ENCODE measurements around the gene WDR7.

The WDR7 gene

GRCh38 chr18:57052759-57053158 is 401.6 kb downstream of the WDR7 start:
- DNase-seq: no peak

DNA sequence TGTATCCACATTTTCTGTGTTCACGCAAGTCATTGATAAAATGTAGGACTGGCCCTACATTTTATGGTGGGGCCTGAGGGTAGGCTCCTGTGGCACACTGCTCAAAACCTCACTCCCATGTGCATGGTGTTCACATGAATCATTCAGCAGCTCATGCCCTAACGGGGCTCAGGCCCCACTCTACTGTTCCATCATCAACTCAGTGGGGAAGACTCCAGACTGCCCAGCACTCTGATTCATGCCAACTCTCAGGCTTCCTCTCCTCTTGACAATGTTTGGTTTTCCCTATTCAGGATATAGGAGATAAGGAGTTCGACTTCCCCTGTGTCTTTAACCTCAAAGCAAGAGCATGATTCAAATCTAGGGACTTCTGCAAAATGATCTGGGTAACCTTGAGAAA is 403.7 kb downstream of the WDR7 start:
- DNase-seq: no peak

DNA sequence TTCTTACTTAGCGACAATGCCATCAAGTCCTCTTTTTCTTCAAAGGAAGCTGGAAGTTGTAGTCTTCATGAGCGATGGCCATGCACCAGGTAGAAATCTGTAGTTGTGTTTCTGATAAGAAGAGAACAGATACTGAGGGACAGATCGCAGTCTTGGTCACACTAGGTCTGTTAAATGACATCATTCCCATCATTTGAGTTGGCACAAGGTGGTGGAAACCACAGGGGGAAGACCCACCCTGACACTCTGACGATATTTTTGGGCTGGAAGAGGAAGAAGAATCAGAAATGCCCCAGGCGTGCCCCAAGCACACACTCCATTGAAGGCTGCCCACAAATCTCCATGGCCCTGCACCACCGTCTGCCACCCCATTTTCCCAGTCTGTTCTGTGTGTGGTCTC is 406.7 kb downstream of the WDR7 start:
- no peak for DNase-seq

GRCh38 chr18:57058734-57059133 is 407.6 kb downstream of the WDR7 start:
- no peak for DNase-seq

- no peak for DNase-seq
Observed at GRCh38 chr18:57059366-57059765, 408.2 kb downstream of the WDR7 start.

- DNase-seq: no peak
Observed at GRCh38 chr18:57060814-57061213, 409.7 kb downstream of the WDR7 start.

DNA sequence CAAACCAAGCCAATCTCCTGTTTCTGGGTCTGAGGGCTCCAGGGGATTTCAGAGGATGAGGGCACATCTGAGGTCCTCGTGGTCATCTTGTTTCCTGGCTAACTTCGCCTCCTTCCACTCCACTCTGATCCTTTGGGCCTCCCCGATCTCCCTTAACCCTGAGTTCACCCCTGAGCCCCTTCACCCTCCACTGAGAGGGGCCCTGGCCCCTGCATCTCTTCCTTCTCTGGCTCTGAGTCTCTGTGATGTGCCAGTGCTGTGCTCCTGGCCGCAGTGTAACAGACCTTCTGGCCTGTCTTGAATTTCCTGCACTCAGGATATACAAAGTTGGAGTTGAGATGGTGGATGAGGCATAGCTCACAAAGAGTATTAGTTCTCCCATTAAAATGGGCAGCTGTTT is 411.0 kb downstream of the WDR7 start:
- DNase-seq: no peak

DNA sequence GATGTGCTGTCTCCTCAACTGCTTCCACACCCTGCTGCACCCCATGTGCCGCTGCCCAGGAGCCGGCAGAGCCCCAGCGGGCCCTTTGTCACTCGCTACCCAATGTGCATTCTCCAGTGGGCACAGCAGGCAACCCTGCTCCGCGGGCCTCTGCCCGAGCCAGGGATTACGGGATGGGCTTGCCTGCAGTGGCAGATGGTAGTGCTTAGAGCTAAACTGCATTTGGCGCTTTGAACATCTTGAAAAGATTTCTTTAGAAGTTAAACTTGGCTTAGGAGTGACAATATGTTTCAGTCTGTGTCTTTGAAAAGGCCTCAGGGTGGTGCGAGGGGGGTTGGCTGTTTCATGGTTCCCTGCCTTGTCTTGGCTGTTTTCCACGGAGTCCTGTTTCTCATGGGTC is 411.7 kb downstream of the WDR7 start:
- no peak for DNase-seq

DNA sequence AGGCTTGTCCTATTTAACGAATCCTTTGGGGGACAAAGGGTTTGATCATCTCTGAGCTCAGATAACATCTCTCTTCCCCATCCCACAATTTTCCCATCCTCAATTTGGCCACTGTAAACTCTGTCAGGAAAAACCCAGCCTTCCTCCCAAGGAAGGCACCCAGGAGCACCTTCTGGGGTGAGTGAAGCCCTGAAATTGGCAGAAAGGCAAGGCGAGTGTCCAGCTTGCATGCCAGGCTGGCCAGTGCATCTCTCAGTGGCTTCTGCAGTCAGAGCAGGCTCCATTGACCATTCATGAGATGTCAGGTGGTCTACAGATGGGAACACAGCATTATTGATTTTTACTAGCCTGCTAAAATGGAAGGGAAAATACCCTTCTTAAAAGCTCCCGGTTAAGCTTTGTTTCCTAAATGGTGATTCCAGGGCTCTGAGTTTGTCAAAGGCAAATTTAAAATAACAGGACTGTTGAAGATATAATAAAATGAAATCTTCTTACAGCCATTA is 412.5 kb downstream of the WDR7 start:
- no peak for DNase-seq

- DNase-seq: no peak
Observed at GRCh38 chr18:57073501-57074187, 422.5 kb downstream of the WDR7 start.

DNA sequence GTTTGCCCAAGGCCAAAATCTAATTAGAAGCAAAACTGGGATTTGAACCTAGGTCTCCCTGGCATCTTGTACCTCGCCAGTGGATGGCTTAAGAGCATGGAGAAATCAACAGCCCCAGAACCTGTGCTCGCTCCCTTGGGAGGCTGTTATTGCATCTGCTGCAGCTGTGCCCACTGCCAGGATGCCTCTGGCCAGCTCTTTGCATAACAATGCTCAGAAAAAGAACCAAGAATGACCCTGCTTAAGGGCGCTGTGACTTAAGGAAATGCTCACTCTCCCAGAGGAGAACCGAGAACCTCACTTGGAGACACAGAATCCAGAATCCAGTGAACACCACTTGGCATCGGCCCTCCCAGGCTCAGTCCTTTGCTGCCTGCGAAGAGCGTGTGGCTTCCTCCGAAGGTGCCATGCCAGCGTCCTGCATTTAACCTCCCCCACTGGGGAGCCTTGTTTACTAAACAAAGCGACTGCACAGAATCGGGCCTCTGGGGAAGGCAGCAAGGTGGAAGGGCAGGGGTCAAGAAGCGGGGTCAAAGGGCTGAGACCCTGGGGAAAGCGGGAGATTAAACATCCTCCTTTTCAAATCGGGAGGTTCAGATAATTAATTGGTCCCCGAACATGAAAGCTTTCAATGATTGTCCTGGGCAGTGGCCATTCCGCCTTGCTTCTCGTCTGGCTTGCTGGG is 424.7 kb downstream of the WDR7 start:
- DNase-seq: no peak

GRCh38 chr18:57077005-57077765 is 426.0 kb downstream of the WDR7 start:
- DNase-seq: no peak

DNA sequence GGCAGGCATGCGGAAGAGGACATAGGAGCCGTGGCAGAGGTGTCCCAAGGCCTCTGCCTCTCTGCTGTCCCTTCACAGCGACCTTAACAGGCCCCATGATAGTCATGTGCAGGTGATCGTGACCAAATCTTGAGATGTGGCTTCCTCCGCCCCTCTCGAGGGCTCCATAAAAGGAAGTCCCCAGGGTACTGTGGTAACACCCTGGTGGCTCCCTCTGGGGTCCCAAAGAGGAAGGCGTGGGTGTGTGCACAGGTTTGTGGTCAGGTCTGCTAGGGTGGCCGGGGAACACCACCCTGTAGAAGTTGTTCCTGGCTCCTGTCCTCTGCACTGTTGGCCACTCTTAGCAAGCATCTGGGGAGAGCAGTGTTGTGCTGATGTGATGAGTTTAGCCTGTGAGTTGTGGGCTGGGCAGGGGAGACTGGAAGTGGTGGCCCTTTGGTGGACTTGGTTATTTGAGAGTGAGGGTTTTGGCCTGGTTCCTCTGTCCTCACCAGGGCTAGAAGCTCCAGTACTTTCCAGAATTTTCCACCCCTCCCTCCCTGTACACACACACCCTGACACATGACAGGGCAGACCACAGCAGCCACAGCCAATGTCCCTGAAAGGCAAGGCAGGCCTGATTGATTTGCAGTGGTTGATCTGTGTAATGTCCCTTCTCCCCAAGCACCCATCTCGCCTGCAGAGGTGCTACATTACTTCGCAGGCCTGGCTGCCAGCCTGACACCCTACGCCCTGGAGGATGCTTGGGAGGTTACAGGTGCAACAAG is 426.8 kb downstream of the WDR7 start:
- no peak for DNase-seq

GRCh38 chr18:57078614-57079013 is 427.5 kb downstream of the WDR7 start:
- DNase-seq: no peak

DNA sequence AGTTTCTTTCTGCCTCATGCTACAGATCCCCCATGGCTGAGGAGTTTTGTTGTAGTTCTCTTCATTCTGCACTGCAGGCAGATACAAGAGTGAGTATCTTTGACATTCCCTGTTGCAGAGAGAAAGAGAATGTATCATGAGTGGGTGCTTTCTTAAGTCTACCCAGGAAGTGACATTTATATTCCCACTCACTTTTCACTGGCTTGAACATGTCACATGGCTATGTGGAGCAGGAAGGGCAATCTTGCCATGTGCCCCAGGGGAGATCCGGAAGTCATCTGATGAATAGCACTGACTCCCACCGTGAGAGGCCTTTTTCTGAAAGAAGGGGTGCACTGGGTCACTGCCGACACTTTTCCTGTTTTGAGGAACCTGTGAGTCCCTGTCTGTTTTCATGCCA is 429.3 kb downstream of the WDR7 start:
- DNase-seq: no peak

DNA sequence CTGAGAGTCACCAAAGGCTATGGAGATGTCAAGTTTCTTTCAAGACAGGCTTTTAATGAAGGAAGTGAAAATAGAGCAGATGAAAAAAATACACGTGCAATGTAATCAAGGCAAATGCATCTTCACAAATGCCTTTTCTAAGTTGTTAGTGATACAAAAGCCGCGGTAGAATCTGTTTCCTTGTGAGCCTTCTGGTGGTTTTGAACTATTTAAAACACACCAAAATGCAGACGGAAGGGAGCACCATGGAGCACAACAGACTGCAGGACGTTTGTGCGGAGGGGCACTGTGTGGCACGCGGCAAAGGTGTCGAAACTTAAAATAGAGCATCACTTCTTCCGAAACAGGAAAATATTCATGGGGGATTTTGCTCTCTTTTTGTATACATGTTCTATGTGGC is 430.7 kb downstream of the WDR7 start:
- no peak for DNase-seq

DNA sequence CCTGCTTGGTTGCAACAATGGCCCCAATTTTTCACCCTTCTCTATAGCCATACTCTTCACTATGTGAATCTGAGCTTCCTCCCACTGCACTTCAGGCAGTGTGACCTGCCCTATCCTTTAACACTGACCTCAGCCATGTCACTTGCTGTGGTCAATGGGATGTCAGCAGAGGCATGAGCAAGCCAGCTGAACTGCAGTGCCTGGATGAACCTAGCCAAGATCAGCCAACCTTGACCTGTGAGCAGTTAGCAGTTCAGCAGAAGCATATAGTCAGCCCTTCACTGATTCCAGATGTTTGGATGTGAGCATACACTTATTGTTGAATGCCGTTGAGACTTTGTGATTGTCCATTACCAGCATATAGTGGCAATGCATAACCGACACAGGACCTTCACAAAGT is 432.3 kb downstream of the WDR7 start:
- no peak for DNase-seq

DNA sequence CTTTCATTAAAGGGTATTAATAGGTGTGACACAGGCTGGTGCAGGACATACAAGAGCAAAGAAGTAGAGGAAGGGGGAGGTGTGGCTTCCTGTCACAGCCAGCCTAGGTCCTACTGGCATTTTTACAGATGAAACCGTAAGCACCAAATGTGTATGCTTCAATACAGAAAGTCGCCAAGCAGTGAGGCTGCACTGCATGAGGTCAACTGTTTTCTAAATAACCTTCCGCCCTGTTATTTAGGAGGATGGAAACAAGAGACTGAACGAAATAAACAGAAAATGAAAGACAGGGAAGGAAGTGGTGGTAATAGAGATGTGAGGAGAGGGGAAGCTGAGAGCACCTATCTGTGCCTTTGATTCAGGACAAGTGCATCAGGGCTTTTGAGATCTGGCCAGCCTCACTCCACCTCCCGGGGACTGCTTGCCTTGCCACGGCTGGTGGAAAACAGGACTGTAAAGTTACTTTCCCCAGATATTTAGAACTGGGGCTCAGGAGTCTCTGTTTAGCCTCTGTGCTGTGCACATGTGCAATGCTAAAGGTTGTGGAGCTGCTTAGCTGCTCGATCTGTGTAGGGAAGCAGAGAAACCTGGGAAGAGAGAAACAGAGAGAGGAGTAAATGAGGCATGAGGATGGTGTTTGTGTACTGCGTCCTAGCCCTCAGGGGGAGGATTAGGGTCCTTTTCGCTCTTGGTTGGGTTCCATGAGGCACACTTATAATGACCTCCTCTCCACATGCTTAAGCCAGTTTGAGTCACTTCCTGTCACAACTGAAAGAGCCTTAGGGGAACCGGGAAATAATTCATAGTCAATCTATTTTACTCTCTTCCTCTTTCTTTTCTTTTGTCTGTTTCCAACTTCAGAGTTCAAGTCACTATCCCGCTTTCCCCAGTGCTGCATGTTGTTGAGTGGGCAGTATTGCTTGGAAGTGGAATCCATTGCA is 433.4 kb downstream of the WDR7 start:
- DNase-seq: peak; percentile 13

DNA sequence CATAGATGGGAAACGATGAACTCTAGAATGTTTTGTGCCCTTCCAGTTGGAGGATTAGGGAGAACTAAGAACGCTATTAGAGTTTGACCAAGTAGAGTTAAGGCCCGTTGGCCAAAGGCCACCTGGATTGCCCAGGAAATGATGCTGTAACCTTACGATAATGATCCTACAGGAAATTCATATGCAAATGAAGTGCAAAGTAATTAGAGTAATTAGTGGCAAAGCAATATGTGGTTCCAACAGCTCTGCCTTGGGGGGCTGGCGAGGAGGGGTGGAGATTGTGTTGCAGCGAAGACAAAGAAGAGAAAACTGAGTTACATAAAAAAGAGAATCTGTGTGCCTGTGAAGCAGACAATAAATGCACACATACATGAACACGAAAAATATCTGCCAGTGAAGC is 434.2 kb downstream of the WDR7 start:
- DNase-seq: no peak

GRCh38 chr18:57086163-57086562 is 435.0 kb downstream of the WDR7 start:
- DNase-seq: no peak

Data from CD4-positive, alpha-beta T cell treated with Interleukin-4 for 4 hours (primary cell).